Measurements from ENCODE around the gene TFB2M. TPM values are rescaled to one million over a fixed set of nuclear protein-coding genes. Genes with fewer than 3 reads are reported as not detected.

The TFB2M gene
- total RNA-seq, 1 experiment from 2014 or later, result 27.7 TPM

- Mint-ChIP-seq H3K9me3 (no peaks in the 10 kb centered on the region), H3K4me3 (no peak overlapping the region), H3K36me3 (ENCODE audit: insufficient read depth in 1 of 3, low read depth in 3 of 3) (peaks cover 29 to 66% (median 49%) of the 10 kb centered on the region in 3 experiments), H3K4me1 (no peaks in the 10 kb centered on the region), H3K27me3 (ENCODE audit: low read depth) (no peaks in the 10 kb centered on the region), H3K27ac (no peak overlapping the region)
- Histone ChIP-seq H2BK5ac (ENCODE audit: insufficient read length, low read length) (no peak overlapping the region), H4K91ac (ENCODE audit: insufficient read length, low read depth, low read length) (no peak overlapping the region), H3K9me3 (ENCODE audit: control insufficient read depth, low read depth, low read length) (no peaks in the 10 kb centered on the region), H3K79me1 (ENCODE audit: insufficient read depth, low read depth, low read length, poor library complexity, severe bottlenecking) (peaks cover 10% of the 10 kb centered on the region), H3K79me2 (ENCODE audit: insufficient read depth, low read length) (peaks cover 2% of the 10 kb centered on the region; the same call in 1 of the 2 replicates), H3K23me2 (ENCODE audit: insufficient read length, low read depth, low read length, poor library complexity, severe bottlenecking) (no peaks in the 10 kb centered on the region), H4K20me1 (ENCODE audit: control insufficient read depth, insufficient read depth, insufficient read length) (no peaks in the 10 kb centered on the region), H2AFZ (ENCODE audit: low read length) (no peak overlapping the region), H3K4me2 (ENCODE audit: insufficient read depth, insufficient read length, low read length) (no peak overlapping the region), H3K18ac (ENCODE audit: insufficient read length, low read depth, low read length) (no peak overlapping the region), H2BK15ac (ENCODE audit: low read depth, low read length) (no peak overlapping the region), H2BK12ac (ENCODE audit: insufficient read length, low read depth, low read length) (no peak overlapping the region), H2BK120ac (ENCODE audit: low read depth, low read length, poor library complexity, severe bottlenecking) (no peak overlapping the region), H3K14ac (ENCODE audit: insufficient read depth, low read length) (no peak overlapping the region), H3K9ac (ENCODE audit: extremely low read depth, insufficient read length, low read length) (no peak overlapping the region), H2BK20ac (ENCODE audit: low read depth, low read length, poor library complexity, severe bottlenecking) (no peak overlapping the region), H3K23ac (ENCODE audit: insufficient read length, low read depth, low read length) (no peak overlapping the region), H3T11ph (ENCODE audit: low read length) (no peak overlapping the region), H3K27ac (ENCODE audit: insufficient read length, low read depth, low read length) (no peak overlapping the region), H3K27me3 (ENCODE audit: insufficient read depth, low read length) (no peaks in the 10 kb centered on the region), H4K8ac (replicated peaks; ENCODE audit: insufficient read length, low read depth, low read length) (no peak overlapping the region), H3K56ac (ENCODE audit: insufficient read length, low read depth, low read length) (no peak overlapping the region), H4K5ac (ENCODE audit: insufficient read length, low read depth, low read length) (no peak overlapping the region), H3K4me1 (ENCODE audit: insufficient read depth, low read length) (no peaks in the 10 kb centered on the region), H3K4ac (ENCODE audit: low read depth, low read length) (no peak overlapping the region), H2AK5ac (ENCODE audit: insufficient read length, low read length) (no peak overlapping the region)
- WGBS (ENCODE audit: extremely low coverage, insufficient read length, low lambda C conversion rate), result no CpG with 5 or more reads among the region's 2 CpGs
- TF ChIP-seq CTCF (conservative IDR thresholded peaks at IDR 0.05), result no peak
- DNase-seq, result no peak
Measured at GRCh38 chr1:246558041-246558440, 8.0 kb downstream of the TFB2M start.

Measured in H9 (cell line).